Fibroblast of lung (primary cell): ENCODE data around the gene OARD1. TPM values are rescaled to one million over a fixed set of nuclear protein-coding genes. Genes with fewer than 3 reads are reported as not detected.

ENCODE experiments used
- DNase-seq, 2 donors: peaks; one replicate each; pipeline versions ENCODE4 v3.0.0 to v3.0.0-alpha.2; 2010; ENCODE audit warnings: low read depth in 2 of 2
- H2AFZ ChIP-seq: 2 replicates; pipeline ENCODE4 v1.5.1; 2012; ENCODE audit warnings: low read length, control low read depth, inconsistent platforms
- H3K27ac ChIP-seq: 2 replicates; pipeline ENCODE4 v1.5.1; 2011; ENCODE audit warnings: low read length, control low read depth; ENCODE audit not compliant: insufficient read depth
- H3K27me3 ChIP-seq: 2 replicates; pipeline ENCODE4 v1.5.1; 2011; ENCODE audit warnings: mild to moderate bottlenecking, low read length; ENCODE audit not compliant: control insufficient read depth, insufficient read depth
- H3K36me3 ChIP-seq: 2 replicates; pipeline ENCODE4 v1.5.1; 2011; ENCODE audit warnings: low read length; ENCODE audit not compliant: control insufficient read depth, insufficient read depth
- H3K4me1 ChIP-seq: 2 replicates; pipeline ENCODE4 v1.5.1; 2011; ENCODE audit warnings: low read length; ENCODE audit not compliant: control insufficient read depth, insufficient read depth; ENCODE audit errors: extremely low read depth
- H3K4me2 ChIP-seq: 2 replicates; pipeline ENCODE4 v1.5.1; 2011; ENCODE audit warnings: low read length, control low read depth; ENCODE audit not compliant: insufficient read depth; ENCODE audit errors: extremely low read depth
- H3K4me3 ChIP-seq, 4 experiments: fragments of 200-600 bp in 1 of 4; sonication (generic) in 1 of 4; replicated peaks in 1 of 4; 2 replicates each; pipeline ENCODE4 v1.5.1; 2011 to 2016; ENCODE audit warnings: low read length in 4 of 4, low read depth in 3 of 4, mild to moderate bottlenecking in 3 of 4, control low read depth in 2 of 4, inconsistent platforms in 1 of 4, mixed read lengths in 1 of 4; ENCODE audit not compliant: insufficient read depth in 1 of 4; ENCODE audit errors: control extremely low read depth in 1 of 4
- H3K79me2 ChIP-seq: 2 replicates; pipeline ENCODE4 v1.5.1; 2012; ENCODE audit warnings: mild to moderate bottlenecking, low read length, inconsistent platforms; ENCODE audit not compliant: control insufficient read depth, insufficient read depth
- H3K9ac ChIP-seq: 2 replicates; pipeline ENCODE4 v1.5.1; 2011; ENCODE audit warnings: mild to moderate bottlenecking, low read length, control low read depth; ENCODE audit not compliant: insufficient read depth
- H3K9me3 ChIP-seq: 2 replicates; pipeline ENCODE4 v1.5.1; 2012; ENCODE audit warnings: low read depth, low read length; ENCODE audit not compliant: control insufficient read depth, insufficient read depth
- H4K20me1 ChIP-seq: 2 replicates; pipeline ENCODE4 v1.5.1; 2011; ENCODE audit warnings: low read length; ENCODE audit not compliant: control insufficient read depth, insufficient read depth; ENCODE audit errors: extremely low read depth
- EZH2 ChIP-seq: IDR thresholded peaks from 2 replicates; pipeline ENCODE4 v1.5.1; 2012; ENCODE audit warnings: low read length, control low read depth, mild to moderate bottlenecking; ENCODE audit errors: missing control alignments
- polyA plus RNA-seq, 2 donors: library from polyadenylated mRNA; depleted of rRNA in 1 of 2; stranded (reverse) in 1 of 2; unstranded in 1 of 2; fragments of >200 nt; gene quantifications; 2 replicates each; pipeline ENCODE4 v1.2.1, GENCODE V29; 2011 to 2012; ENCODE audit warnings: missing spikeins in 1 of 2
- total RNA-seq: library from RNA; depleted of rRNA; stranded (reverse); fragments of >200 nt; gene quantifications from 2 replicates; pipeline ENCODE4 v1.2.1, GENCODE V29; 2014
- TF ChIP-seq, protein P1 (sequence below), 2 donors: IDR thresholded peaks in 1 of 2; conservative IDR thresholded peaks in 1 of 2; 1 replicate in 1 of 2; 2 replicates in 1 of 2; pipeline ENCODE4 v1.5.1; 2011 to 2012; ENCODE audit warnings: low read length in 2 of 2, control low read depth in 1 of 2, inconsistent platforms in 1 of 2, low read depth in 1 of 2, mild to moderate bottlenecking in 1 of 2

Gene OARD1
- total and polyA plus RNA-seq, 2 donors (not counting 1 experiment from before 2014, with no cell fraction given) = 9.8 to 12.4 TPM

DNA sequence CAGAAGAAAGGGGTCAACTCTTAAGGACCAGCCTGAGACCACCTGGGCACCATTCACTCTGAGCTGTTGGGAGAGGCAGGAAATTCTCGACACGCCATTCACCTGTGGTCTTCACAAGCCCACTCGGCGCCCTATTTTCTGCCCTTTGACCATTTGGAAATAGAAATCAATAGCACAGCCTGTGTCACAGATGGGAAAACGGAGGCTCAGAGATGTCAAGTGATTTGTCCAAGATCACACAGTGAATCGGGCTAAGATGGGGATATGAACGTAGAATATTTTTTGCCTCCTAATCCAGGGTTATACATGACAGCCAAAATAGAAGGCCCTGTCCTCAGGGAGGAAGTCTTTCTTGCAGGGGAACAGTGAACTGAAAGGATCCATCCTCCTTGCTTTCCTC lies 22.2 kb downstream of the OARD1 start:
- no peaks in the 10 kb centered on the region for H3K36me3 ChIP-seq
- H3K9me3 ChIP-seq = no peaks in the 10 kb centered on the region
- H3K27ac ChIP-seq = no peak overlapping the region
- H3K79me2 ChIP-seq = no peaks in the 10 kb centered on the region
- no peak overlapping the region for H3K9ac ChIP-seq
- no peaks in the 10 kb centered on the region for H3K4me1 ChIP-seq
- no peak for TF ChIP-seq EZH2
- TF ChIP-seq, protein P1, sequence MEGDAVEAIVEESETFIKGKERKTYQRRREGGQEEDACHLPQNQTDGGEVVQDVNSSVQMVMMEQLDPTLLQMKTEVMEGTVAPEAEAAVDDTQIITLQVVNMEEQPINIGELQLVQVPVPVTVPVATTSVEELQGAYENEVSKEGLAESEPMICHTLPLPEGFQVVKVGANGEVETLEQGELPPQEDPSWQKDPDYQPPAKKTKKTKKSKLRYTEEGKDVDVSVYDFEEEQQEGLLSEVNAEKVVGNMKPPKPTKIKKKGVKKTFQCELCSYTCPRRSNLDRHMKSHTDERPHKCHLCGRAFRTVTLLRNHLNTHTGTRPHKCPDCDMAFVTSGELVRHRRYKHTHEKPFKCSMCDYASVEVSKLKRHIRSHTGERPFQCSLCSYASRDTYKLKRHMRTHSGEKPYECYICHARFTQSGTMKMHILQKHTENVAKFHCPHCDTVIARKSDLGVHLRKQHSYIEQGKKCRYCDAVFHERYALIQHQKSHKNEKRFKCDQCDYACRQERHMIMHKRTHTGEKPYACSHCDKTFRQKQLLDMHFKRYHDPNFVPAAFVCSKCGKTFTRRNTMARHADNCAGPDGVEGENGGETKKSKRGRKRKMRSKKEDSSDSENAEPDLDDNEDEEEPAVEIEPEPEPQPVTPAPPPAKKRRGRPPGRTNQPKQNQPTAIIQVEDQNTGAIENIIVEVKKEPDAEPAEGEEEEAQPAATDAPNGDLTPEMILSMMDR (conservative IDR thresholded peaks at IDR 0.05 in 1 of 2, IDR thresholded peaks at IDR 0.05 in 1 of 2; ENCODE audit: low read depth in 1 of 2, low read length in 2 of 2) = no peak
- H3K4me2 ChIP-seq = no peak overlapping the region
- no peak overlapping the region for H3K4me3 ChIP-seq
- H4K20me1 ChIP-seq = no peaks in the 10 kb centered on the region
- DNase-seq = no peak
- peaks cover 2% of the 10 kb centered on the region for H3K27me3 ChIP-seq
- no peak overlapping the region for H2AFZ ChIP-seq

DNA sequence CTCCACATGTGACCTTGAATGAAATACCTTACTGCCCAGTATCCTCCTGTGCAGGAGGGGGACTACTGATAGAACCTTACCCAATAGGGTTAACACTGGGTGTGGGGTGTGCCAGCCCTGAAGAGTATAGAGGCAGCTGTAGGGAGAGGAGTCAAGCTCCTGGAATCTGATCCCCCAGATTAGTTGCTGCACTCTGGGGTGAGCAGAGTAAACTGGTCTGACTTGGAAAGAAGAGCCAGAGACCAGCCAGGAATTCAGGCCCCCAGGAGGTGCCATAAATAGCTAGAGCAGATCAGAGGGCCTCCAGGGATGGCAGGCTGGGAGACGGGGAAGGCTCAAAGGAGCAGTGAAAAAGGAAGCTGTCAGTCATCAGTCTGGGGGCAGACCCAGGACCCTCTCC lies 22.6 kb downstream of the OARD1 start:
- Histone ChIP-seq H3K9ac (no peak overlapping the region), H3K4me3 (no peak overlapping the region), H3K27me3 (peaks cover 2% of the 10 kb centered on the region), H3K4me2 (no peak overlapping the region), H4K20me1 (no peaks in the 10 kb centered on the region), H2AFZ (no peak overlapping the region), H3K27ac (no peak overlapping the region), H3K9me3 (no peaks in the 10 kb centered on the region), H3K79me2 (no peaks in the 10 kb centered on the region), H3K36me3 (no peaks in the 10 kb centered on the region), H3K4me1 (no peaks in the 10 kb centered on the region)
- TF ChIP-seq EZH2 = no peak
- TF ChIP-seq, protein P1 (conservative IDR thresholded peaks at IDR 0.05 in 1 of 2, IDR thresholded peaks at IDR 0.05 in 1 of 2; ENCODE audit: low read depth in 1 of 2, low read length in 2 of 2) = no peak
- no peak for DNase-seq

DNA sequence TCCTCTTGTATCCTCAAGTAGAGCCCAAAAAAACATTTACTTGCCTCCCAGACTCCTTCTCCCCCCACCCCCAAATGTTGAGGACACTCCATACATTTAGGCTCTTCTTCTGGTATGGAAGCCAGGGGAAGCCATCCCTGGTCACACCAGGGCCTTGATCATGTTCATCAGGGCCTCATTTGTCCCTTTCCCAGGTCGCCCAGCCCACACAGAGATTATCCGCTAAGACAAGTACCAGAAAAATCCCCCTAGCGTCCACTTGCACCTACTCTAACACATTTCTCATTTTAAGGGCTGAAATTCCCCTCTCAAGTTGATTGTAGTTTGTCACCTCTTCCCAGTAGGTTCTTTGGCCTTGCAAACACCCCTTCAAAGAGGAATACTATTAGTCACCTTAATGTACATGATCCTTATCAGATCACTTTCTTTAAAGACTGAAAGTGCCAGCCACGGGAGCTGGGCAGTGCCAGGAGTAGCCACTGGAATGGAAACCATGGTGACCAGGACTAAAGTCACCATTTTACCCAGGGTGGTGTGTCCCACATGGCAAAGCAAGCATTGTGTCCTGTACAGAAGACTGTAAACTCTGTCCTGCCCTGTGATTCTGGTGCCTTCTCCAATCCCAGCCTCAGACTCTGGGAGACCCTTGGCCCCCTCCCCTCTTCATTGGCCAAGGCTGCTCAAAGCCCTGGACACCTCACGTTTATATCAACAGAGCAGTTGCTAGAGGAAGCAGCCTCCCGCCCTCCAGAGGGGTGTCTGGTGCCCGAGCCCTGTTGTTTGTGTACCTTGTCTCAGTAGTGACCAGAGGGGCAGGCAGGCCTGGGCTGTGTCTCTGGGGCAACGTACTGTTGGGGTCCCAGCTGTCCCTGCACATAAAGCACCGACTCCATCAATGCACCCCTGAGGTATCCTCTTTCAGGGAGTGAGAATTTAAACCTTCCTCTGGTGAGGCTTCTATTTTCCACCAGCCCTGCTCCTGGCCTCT lies 24.1 kb downstream of the OARD1 start:
- DNase-seq = no peak
- no peaks in the 10 kb centered on the region for H3K79me2 ChIP-seq
- no peak overlapping the region for H3K27ac ChIP-seq
- H3K4me1 ChIP-seq = no peaks in the 10 kb centered on the region
- H3K4me2 ChIP-seq = no peak overlapping the region
- H3K36me3 ChIP-seq = no peaks in the 10 kb centered on the region
- H3K9me3 ChIP-seq = no peaks in the 10 kb centered on the region
- no peak overlapping the region for H3K9ac ChIP-seq
- peaks cover 2% of the 10 kb centered on the region for H3K27me3 ChIP-seq
- no peak overlapping the region for H2AFZ ChIP-seq
- H4K20me1 ChIP-seq = no peaks in the 10 kb centered on the region
- TF ChIP-seq EZH2 = no peak
- TF ChIP-seq, protein P1 (conservative IDR thresholded peaks at IDR 0.05 in 1 of 2, IDR thresholded peaks at IDR 0.05 in 1 of 2; ENCODE audit: low read depth in 1 of 2, low read length in 2 of 2) = no peak
- no peak overlapping the region for H3K4me3 ChIP-seq
